DND-41 (cell line): ENCODE measurements around the gene EPHA7.

Source experiments
- ATAC-seq: fragments of 200-7000 bp; cut with Tn5 transposase; 3 replicates; pipeline ENCODE4 v1.9.1; 2021; ENCODE audit warnings: low read depth; ENCODE audit not compliant: insufficient read depth
- DNase-seq: peaks from one replicate; pipeline ENCODE4 v3.0.0-alpha.2; 2020
- H2AFZ ChIP-seq: 2 replicates; pipeline ENCODE4 v1.6.0; 2012; ENCODE audit warnings: low read depth, low read length
- H3K27ac ChIP-seq: 2 replicates; pipeline ENCODE4 v1.5.1; 2012; ENCODE audit warnings: low read length, inconsistent platforms
- H3K27me3 ChIP-seq: fragments of 200-600 bp; sonication (generic); 2 replicates; pipeline ENCODE4 v1.6.0; 2012; ENCODE audit warnings: low read length, mild to moderate bottlenecking, inconsistent platforms; ENCODE audit not compliant: insufficient read depth, poor library complexity
- H3K36me3 ChIP-seq: 2 replicates; pipeline ENCODE4 v1.5.1; 2012; ENCODE audit warnings: low read length, inconsistent platforms; ENCODE audit not compliant: insufficient read depth
- H3K4me1 ChIP-seq: 2 replicates; pipeline ENCODE4 v1.5.1; 2012; ENCODE audit warnings: mild to moderate bottlenecking, low read length; ENCODE audit not compliant: insufficient read depth
- H3K4me2 ChIP-seq: 2 replicates; pipeline ENCODE4 v1.6.0; 2012; ENCODE audit warnings: mild to moderate bottlenecking, moderate library complexity, low read length, inconsistent platforms; ENCODE audit not compliant: insufficient read depth
- H3K4me3 ChIP-seq, 2 experiments: fragments of 200-600 bp in 1 of 2; shearing (Covaris generic) in 1 of 2; 2 replicates each; pipeline ENCODE4 v1.5.1; 2012 to 2016; ENCODE audit warnings: inconsistent platforms in 2 of 2, low read length in 2 of 2, mild to moderate bottlenecking in 2 of 2, low read depth in 1 of 2, moderate library complexity in 1 of 2
- H3K79me2 ChIP-seq: 2 replicates; pipeline ENCODE4 v1.6.0; 2012; ENCODE audit warnings: low read length, inconsistent platforms; ENCODE audit not compliant: insufficient read depth
- H3K9ac ChIP-seq: 2 replicates; pipeline ENCODE4 v1.6.0; 2012; ENCODE audit warnings: low read depth, mild to moderate bottlenecking, inconsistent platforms, low read length, moderate library complexity
- H3K9me3 ChIP-seq: 2 replicates; pipeline ENCODE4 v1.5.1; 2012; ENCODE audit warnings: low read length, moderate library complexity, mild to moderate bottlenecking, inconsistent platforms; ENCODE audit not compliant: insufficient read depth, severe bottlenecking
- H4K20me1 ChIP-seq: 2 replicates; pipeline ENCODE4 v1.6.0; 2012; ENCODE audit warnings: low read length; ENCODE audit not compliant: insufficient read depth
- CTCF ChIP-seq: IDR thresholded peaks from 2 replicates; pipeline ENCODE4 v1.5.1; 2012; ENCODE audit warnings: borderline replicate concordance, low read length, moderate library complexity, mild to moderate bottlenecking; ENCODE audit not compliant: poor library complexity, severe bottlenecking; ENCODE audit errors: extremely low read depth
- EZH2 ChIP-seq: IDR thresholded peaks from 3 replicates; pipeline ENCODE4 v1.6.1; 2012; ENCODE audit warnings: borderline replicate concordance, low read depth, mild to moderate bottlenecking, moderate library complexity, low read length, inconsistent platforms; ENCODE audit not compliant: severe bottlenecking

EPHA7 gene

GRCh38 chr6:93419304-93420162, at the start of gene EPHA7:
TSS of gene EPHA7 (minus strand) at chr6:93419559. CDS start at chr6:93419341, 218 bp downstream.
- no peak within 1 kb of the TSS for H3K27ac ChIP-seq
- no peak for ATAC-seq
- no peak within 1 kb of the TSS for H2AFZ ChIP-seq
- H3K27me3 ChIP-seq, result no peaks in the 10 kb centered on the region
- no peak within 1 kb of the TSS for H3K9ac ChIP-seq
- no peaks in the 10 kb centered on the region for H3K36me3 ChIP-seq
- H3K79me2 ChIP-seq, result no peaks in the 10 kb centered on the region
- no peaks in the 10 kb centered on the region for H3K4me1 ChIP-seq
- H3K4me3 ChIP-seq, result no peak within 1 kb of the TSS
- H3K9me3 ChIP-seq, result peaks cover 3% of the 10 kb centered on the region
- H4K20me1 ChIP-seq, result no peaks in the 10 kb centered on the region
- no peak for DNase-seq
- TF ChIP-seq EZH2 (no peak), CTCF (no peak)
- H3K4me2 ChIP-seq, result no peak within 1 kb of the TSS

GRCh38 chr6:93468291-93468690, 48.9 kb upstream of the EPHA7 start:
- no peaks in the 10 kb centered on the region for H3K9me3 ChIP-seq
- no peaks in the 10 kb centered on the region for H3K36me3 ChIP-seq
- no peak overlapping the region for H3K4me3 ChIP-seq
- no peaks in the 10 kb centered on the region for H4K20me1 ChIP-seq
- H3K27ac ChIP-seq, result no peak overlapping the region
- no peaks in the 10 kb centered on the region for H3K79me2 ChIP-seq
- ATAC-seq (no peak), DNase-seq (no peak)
- H3K9ac ChIP-seq, result no peak overlapping the region
- H3K4me2 ChIP-seq, result no peak overlapping the region
- no peaks in the 10 kb centered on the region for H3K27me3 ChIP-seq
- H2AFZ ChIP-seq, result no peak overlapping the region
- no peaks in the 10 kb centered on the region for H3K4me1 ChIP-seq
- TF ChIP-seq CTCF (no peak), EZH2 (no peak)

- H3K79me2 ChIP-seq, result no peaks in the 10 kb centered on the region
- no peak for TF ChIP-seq EZH2
- TF ChIP-seq CTCF, result no peak
- no peaks in the 10 kb centered on the region for H3K36me3 ChIP-seq
- H4K20me1 ChIP-seq, result no peaks in the 10 kb centered on the region
- no peaks in the 10 kb centered on the region for H3K27me3 ChIP-seq
- no peak overlapping the region for H3K4me3 ChIP-seq
- no peak overlapping the region for H3K27ac ChIP-seq
- DNase-seq, result no peak
- no peak for ATAC-seq
- H3K4me1 ChIP-seq, result no peaks in the 10 kb centered on the region
- no peak overlapping the region for H3K4me2 ChIP-seq
- no peak overlapping the region for H2AFZ ChIP-seq
- no peak overlapping the region for H3K9ac ChIP-seq
- no peaks in the 10 kb centered on the region for H3K9me3 ChIP-seq
Observed at GRCh38 chr6:93454533-93454932, 35.2 kb upstream of the EPHA7 start.
